22Rv1 (cell line): ENCODE data around the gene CDH12.

Experiments used
- ZFX ChIP-seq: fragments of 450-650 bp; IDR thresholded peaks from 2 replicates; pipeline ENCODE4 v1.6.1; 2017; ENCODE audit warnings: antibody characterized with exemption, borderline replicate concordance
- TF ChIP-seq, protein P1 (sequence below): fragments of 450-650 bp; IDR thresholded peaks from 2 replicates; pipeline ENCODE4 v1.5.1; 2017; ENCODE audit warnings: mild to moderate bottlenecking

- TF ChIP-seq, protein P1, sequence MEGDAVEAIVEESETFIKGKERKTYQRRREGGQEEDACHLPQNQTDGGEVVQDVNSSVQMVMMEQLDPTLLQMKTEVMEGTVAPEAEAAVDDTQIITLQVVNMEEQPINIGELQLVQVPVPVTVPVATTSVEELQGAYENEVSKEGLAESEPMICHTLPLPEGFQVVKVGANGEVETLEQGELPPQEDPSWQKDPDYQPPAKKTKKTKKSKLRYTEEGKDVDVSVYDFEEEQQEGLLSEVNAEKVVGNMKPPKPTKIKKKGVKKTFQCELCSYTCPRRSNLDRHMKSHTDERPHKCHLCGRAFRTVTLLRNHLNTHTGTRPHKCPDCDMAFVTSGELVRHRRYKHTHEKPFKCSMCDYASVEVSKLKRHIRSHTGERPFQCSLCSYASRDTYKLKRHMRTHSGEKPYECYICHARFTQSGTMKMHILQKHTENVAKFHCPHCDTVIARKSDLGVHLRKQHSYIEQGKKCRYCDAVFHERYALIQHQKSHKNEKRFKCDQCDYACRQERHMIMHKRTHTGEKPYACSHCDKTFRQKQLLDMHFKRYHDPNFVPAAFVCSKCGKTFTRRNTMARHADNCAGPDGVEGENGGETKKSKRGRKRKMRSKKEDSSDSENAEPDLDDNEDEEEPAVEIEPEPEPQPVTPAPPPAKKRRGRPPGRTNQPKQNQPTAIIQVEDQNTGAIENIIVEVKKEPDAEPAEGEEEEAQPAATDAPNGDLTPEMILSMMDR, result no peak
- TF ChIP-seq ZFX, result no peak
Measured at GRCh38 chr5:22612928-22613327, 240.2 kb downstream of the CDH12 start.
